ENCODE data around the gene GALNS. TPM values are rescaled to one million over a fixed set of nuclear protein-coding genes. Genes with fewer than 3 reads are reported as not detected.

The GALNS gene
- total and polyA plus RNA-seq, 2 of the 13 experiments (the other 11 are each of a cell fraction or from before 2014, with no cell fraction given): 9.2 to 9.8 TPM

GRCh38 chr16:88792668-88793250, 64.0 kb downstream of the GALNS start (continued):
- no peak for TF ChIP-seq ZNF276 (CRISPR knock-in tag; IDR thresholded peaks at IDR 0.05; ENCODE audit: low read depth)
- TF ChIP-seq ATF7 (IDR thresholded peaks at IDR 0.05): peak; percentile 83
- TF ChIP-seq ATF7 (CRISPR knock-in tag; IDR thresholded peaks at IDR 0.05): no peak; the same call in 1 of the 2 replicates
- TF ChIP-seq BCL6 (CRISPR knock-in tag; IDR thresholded peaks at IDR 0.05): no peak
- TF ChIP-seq ZNF687 (CRISPR knock-in tag; IDR thresholded peaks at IDR 0.05): no peak
- no peak for TF ChIP-seq MATR3 (CRISPR knock-in tag; IDR thresholded peaks at IDR 0.05)
- 0 out of 2 replicates have a peak, but pooled peaks have one; percentile 18 for TF ChIP-seq CERS6 (CRISPR knock-in tag; IDR thresholded peaks at IDR 0.05)
